NT2/D1 (cell line): ENCODE data around the gene CHP1.
"Not testable (repeated sequence)": the region's sequence is repeated elsewhere in the genome, so short reads cannot be mapped to it uniquely, and the experiment has no call there.

Source experiments
- YY1 ChIP-seq: IDR thresholded peaks from 2 replicates; pipeline ENCODE4 v1.6.1; 2011; ENCODE audit not compliant: insufficient read length, insufficient read depth
- ZNF274 ChIP-seq: IDR thresholded peaks from 2 replicates; pipeline ENCODE4 v1.6.1; 2011; ENCODE audit warnings: mild to moderate bottlenecking, low read depth, low read length

DNA sequence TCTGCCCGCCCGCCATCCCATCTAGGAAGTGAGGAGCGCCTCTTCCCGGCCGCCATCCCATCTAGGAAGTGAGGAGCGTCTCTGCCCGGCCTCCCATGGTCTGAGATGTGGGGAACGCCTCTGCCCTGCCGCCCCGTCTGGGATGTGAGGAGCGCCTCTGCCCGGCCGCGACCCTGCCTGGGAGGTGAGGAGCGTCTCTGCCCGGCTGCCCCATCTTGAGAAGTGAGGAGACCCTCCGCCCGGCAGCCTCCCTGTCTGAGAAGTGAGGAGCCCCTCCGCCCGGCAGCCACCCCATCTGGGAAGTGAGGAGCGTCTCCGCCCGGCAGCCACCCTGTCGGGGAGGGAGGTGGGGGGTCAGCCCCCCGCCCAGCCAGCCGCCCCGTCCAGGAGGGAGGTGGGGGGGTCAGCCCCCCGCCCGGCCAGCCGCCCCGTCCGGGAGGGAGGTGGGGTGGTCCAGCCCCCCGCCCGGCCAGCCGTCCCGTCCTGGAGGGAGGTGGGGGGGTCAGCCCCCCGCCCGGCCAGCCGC lies 89.8 kb downstream of the CHP1 start:
- TF ChIP-seq YY1, ZNF274: not testable (repeated sequence)
